Measurements from ENCODE around the gene LAPTM5. TPM values are rescaled to one million over a fixed set of nuclear protein-coding genes. Genes with fewer than 3 reads are reported as not detected.

Gene LAPTM5
- total RNA-seq, 3 donors from 2014 or later, result 41.3 to 130 (median 70.1) TPM

DNA sequence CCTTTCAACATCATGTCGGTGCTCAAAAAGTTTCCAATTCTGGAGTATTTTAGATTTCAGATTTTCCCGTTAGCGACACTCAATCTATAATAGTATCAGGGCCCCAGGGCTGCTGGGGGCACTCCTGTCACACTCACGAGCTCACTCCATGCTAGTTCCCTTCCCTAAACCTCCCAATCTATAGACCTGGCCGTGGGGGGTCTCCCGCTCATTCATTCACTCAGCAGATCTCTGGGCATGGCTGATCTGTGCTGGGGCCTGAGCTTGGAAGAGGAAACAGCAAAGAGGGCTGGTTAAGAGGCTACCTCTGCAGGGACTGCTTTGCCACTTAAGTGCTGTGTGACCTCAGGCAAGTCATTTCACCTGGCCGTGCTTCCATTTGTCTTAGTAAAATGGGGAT, 46.8 kb upstream of the LAPTM5 start:
- Histone ChIP-seq H3K27me3 (no peaks in the 10 kb centered on the region), H3K4me1 (peaks cover 0 to 8% of the 10 kb centered on the region in 2 donors), H3K4me3 (no peak overlapping the region), H3K36me3 (no peaks in the 10 kb centered on the region), H3K9me3 (no peaks in the 10 kb centered on the region), H3K27ac (no peak overlapping the region)
- no peak for DNase-seq (ENCODE audit: low spot score in 2 of 2)
- intact Hi-C loops (cut with DNase I; ENCODE audit: low total_unique reads), result no loop called here
- TF ChIP-seq POLR2A (IDR thresholded peaks at IDR 0.05) (no peak), POLR2AphosphoS5 (IDR thresholded peaks at IDR 0.05) (no peak)
- TF ChIP-seq, protein P1, sequence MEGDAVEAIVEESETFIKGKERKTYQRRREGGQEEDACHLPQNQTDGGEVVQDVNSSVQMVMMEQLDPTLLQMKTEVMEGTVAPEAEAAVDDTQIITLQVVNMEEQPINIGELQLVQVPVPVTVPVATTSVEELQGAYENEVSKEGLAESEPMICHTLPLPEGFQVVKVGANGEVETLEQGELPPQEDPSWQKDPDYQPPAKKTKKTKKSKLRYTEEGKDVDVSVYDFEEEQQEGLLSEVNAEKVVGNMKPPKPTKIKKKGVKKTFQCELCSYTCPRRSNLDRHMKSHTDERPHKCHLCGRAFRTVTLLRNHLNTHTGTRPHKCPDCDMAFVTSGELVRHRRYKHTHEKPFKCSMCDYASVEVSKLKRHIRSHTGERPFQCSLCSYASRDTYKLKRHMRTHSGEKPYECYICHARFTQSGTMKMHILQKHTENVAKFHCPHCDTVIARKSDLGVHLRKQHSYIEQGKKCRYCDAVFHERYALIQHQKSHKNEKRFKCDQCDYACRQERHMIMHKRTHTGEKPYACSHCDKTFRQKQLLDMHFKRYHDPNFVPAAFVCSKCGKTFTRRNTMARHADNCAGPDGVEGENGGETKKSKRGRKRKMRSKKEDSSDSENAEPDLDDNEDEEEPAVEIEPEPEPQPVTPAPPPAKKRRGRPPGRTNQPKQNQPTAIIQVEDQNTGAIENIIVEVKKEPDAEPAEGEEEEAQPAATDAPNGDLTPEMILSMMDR (IDR thresholded peaks at IDR 0.05), result no peak

DNA sequence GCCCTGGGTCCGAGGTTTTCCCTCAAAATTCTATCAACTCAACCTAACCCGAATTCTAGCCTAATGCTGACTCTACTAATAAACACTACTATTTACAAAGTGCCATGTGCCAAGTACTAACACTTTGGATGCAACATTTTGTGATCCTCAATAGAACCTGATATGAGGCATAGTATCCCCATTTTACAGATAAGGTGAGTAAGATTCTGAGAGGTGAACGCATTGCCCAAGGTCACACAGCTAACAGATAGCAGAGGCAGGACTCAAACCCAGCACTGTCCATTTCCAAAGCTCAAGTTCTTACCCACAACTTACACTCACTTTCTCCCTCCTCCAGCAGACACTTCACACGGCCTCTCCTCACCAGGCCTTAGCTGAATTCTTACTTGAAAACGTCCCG, 46.0 kb upstream of the LAPTM5 start:
- H3K27ac ChIP-seq, result no peak overlapping the region
- no peaks in the 10 kb centered on the region for H3K36me3 ChIP-seq
- H3K4me3 ChIP-seq, result no peak overlapping the region
- DNase-seq (ENCODE audit: low spot score in 2 of 2), result no peak
- no peaks in the 10 kb centered on the region for H3K27me3 ChIP-seq
- intact Hi-C loops (cut with DNase I; ENCODE audit: low total_unique reads), result no loop called here
- TF ChIP-seq, protein P1 (IDR thresholded peaks at IDR 0.05), result no peak
- TF ChIP-seq POLR2A (IDR thresholded peaks at IDR 0.05), result no peak
- TF ChIP-seq POLR2AphosphoS5 (IDR thresholded peaks at IDR 0.05), result no peak
- no peaks in the 10 kb centered on the region for H3K9me3 ChIP-seq
- H3K4me1 ChIP-seq, result peaks cover under 1 to 12% of the 10 kb centered on the region in 2 donors

- intact Hi-C loops (cut with DNase I; ENCODE audit: low total_unique reads), result loop anchor here (2.0 kb wide), 1 partner anchor 109 kb away; no protein-coding TSS in a partner anchor
- no peak overlapping the region for H3K27ac ChIP-seq
- DNase-seq (ENCODE audit: low spot score in 2 of 2), result peak; percentile 67 to 85
These were observed 44.2 kb upstream of the LAPTM5 start for GRCh38 chr1:30801771-30802198.

DNA sequence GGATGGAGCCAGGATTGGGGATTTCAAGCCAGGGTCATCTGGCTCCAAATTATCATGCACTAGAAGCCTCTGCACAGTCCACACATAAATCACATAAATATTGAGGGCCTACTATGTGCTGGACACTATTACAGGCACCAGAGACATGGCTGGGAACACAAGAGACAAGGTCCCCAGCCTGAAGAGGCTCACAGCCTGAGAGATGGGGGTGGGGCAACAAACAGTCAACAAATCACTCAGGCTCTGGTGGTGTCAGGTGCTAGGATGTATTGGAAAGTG, 41.6 kb upstream of the LAPTM5 start:
- TF ChIP-seq POLR2AphosphoS5 (IDR thresholded peaks at IDR 0.05), result no peak
- TF ChIP-seq, protein P1 (IDR thresholded peaks at IDR 0.05), result no peak
- TF ChIP-seq POLR2A (IDR thresholded peaks at IDR 0.05), result no peak
- intact Hi-C loops (cut with DNase I; ENCODE audit: low total_unique reads), result no loop called here
- Histone ChIP-seq H3K27ac (peak overlapping the region; percentile 65 to 73), H3K4me3 (no peak overlapping the region), H3K4me1 (peaks cover 8% of the 10 kb centered on the region in 2 donors), H3K36me3 (no peaks in the 10 kb centered on the region), H3K27me3 (no peaks in the 10 kb centered on the region), H3K9me3 (no peaks in the 10 kb centered on the region)
- no peak for DNase-seq (ENCODE audit: low spot score in 2 of 2)

More at GRCh38 chr1:30801771-30802198, 44.2 kb upstream of the LAPTM5 start:
- H3K36me3 ChIP-seq, result no peaks in the 10 kb centered on the region
- H3K27me3 ChIP-seq, result no peaks in the 10 kb centered on the region
- H3K9me3 ChIP-seq, result no peaks in the 10 kb centered on the region
- peaks cover 8% of the 10 kb centered on the region in 2 donors for H3K4me1 ChIP-seq
- TF ChIP-seq POLR2A (IDR thresholded peaks at IDR 0.05) (no peak), POLR2AphosphoS5 (IDR thresholded peaks at IDR 0.05) (peak in 2 of 3 donors; percentile 31 to 35)
- TF ChIP-seq, protein P1 (IDR thresholded peaks at IDR 0.05), result peak; percentile 71 to 96 (median 95)
- peak overlapping the region in 2 of 3 donors; percentile 3 to 13 for H3K4me3 ChIP-seq

DNA sequence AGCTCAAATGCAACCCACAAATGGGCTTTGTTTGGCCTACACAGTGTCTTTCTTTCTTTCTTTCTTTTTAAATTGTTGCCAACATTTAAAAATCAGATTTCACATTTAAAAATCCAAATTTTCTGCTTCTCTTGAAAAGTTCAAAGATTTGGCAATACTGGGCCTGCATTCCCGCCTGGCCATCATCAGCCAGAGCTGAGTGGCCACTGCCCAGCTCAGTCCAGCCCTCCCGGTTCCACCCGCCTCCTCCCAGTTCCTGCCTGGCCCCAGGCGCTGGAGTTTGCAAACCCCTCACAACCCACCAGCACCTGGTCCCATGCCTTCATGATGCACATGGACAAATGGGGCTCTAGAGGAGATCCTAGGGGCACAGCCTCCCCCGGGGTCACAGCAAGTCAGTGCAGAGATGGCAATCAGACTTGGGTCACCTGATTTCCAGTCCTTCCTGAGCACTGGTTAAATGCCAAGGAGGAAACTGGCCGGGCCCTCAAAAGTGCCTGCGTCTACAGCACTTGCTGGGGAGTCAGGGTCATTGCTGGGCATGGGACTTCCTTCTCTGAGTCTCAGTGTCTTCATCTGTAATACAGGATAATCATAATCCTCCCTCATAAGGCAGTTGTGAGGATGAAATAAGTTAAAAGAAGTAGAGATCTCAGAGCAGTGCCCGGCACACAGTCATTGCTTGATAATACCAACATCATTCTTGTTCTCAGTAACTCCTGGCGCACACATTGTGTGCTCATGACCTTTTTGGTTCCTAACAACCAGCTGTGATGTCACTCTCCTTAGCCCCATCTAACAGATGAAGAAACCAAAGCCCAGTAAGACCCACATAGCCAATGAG, 41.0 kb upstream of the LAPTM5 start:
- Histone ChIP-seq H3K4me1 (peaks cover 8% of the 10 kb centered on the region in 2 donors), H3K9me3 (no peaks in the 10 kb centered on the region), H3K27ac (peak overlapping the region; percentile 65 to 73), H3K27me3 (no peaks in the 10 kb centered on the region), H3K4me3 (no peak overlapping the region), H3K36me3 (no peaks in the 10 kb centered on the region)
- TF ChIP-seq, protein P1 (IDR thresholded peaks at IDR 0.05), result no peak
- peak in 1 of 3 donors; percentile 25 for TF ChIP-seq POLR2AphosphoS5 (IDR thresholded peaks at IDR 0.05)
- intact Hi-C loops (cut with DNase I; ENCODE audit: low total_unique reads), result no loop called here
- no peak for DNase-seq (ENCODE audit: low spot score in 2 of 2)
